Stomach (tissue), 9 donors: ENCODE results near the gene SPG7. TPM values are rescaled to one million over a fixed set of nuclear protein-coding genes. Genes with fewer than 3 reads are reported as not detected.

Source experiments
- DNase-seq, 2 donors: peaks; one replicate each; pipeline versions ENCODE4 v3.0.0 to v3.0.0-alpha.2; 2013 to 2019
- H3K27ac ChIP-seq, 5 donors: fragments of 200-600 bp in 4 of 5; sonication (generic) in 4 of 5; one replicate each; pipeline ENCODE4 v1.5.1; 2013 to 2019; ENCODE audit warnings: mild to moderate bottlenecking in 1 of 5, moderate library complexity in 1 of 5
- H3K27me3 ChIP-seq, 3 donors: fragments of 200-600 bp; sonication (generic); one replicate each; pipeline ENCODE4 v1.5.1; 2017 to 2019; ENCODE audit warnings: mixed run types in 1 of 3
- H3K36me3 ChIP-seq, 4 donors: fragments of 200-600 bp; sonication (generic); 1 replicate in 3 of 4; 2 replicates in 1 of 4; pipeline ENCODE4 v1.5.1; 2016 to 2019
- H3K4me1 ChIP-seq, 4 donors: fragments of 200-600 bp; sonication (generic); one replicate each; pipeline ENCODE4 v1.5.1; 2016 to 2019
- H3K4me3 ChIP-seq, 4 donors: fragments of 200-600 bp; sonication (generic) in 3 of 4; one replicate each; pipeline ENCODE4 v1.5.1; 2016 to 2019; ENCODE audit warnings: mild to moderate bottlenecking in 1 of 4
- H3K9me3 ChIP-seq, 4 donors: fragments of 200-600 bp; sonication (generic); one replicate each; pipeline ENCODE4 v1.5.1; 2016 to 2019
- CTCF ChIP-seq, 7 experiments: fragments of 450-650 bp in 4 of 7; fragments of 200-600 bp in 3 of 7; sonication (generic) in 3 of 7; IDR thresholded peaks; one replicate each; pipeline ENCODE4 v1.5.1; 2016 to 2019; ENCODE audit warnings: antibody characterized with exemption in 7 of 7, control low read depth in 2 of 7, mild to moderate bottlenecking in 1 of 7
- EP300 ChIP-seq: sonication (generic); formaldehyde crosslinking; IDR thresholded peaks from one replicate; pipeline ENCODE4 v1.6.1; 2017; ENCODE audit warnings: antibody characterized with exemption
- POLR2A ChIP-seq, 4 donors: fragments of 450-650 bp; IDR thresholded peaks; one replicate each; pipeline ENCODE4 v1.6.1; 2016; ENCODE audit warnings: antibody characterized with exemption in 4 of 4, control low read depth in 2 of 4, mild to moderate bottlenecking in 1 of 4, moderate library complexity in 1 of 4
- POLR2AphosphoS5 ChIP-seq, 3 donors: sonication (generic); formaldehyde crosslinking; IDR thresholded peaks; one replicate each; pipeline ENCODE4 v1.6.1; 2016; ENCODE audit warnings: antibody characterized with exemption in 3 of 3
- WGBS, 5 donors: extraction: QIAGEN DNeasy Blood & Tissue Kit in 3 of 5; methylation state at CpG; one replicate each; pipeline versions ENCODE4 v1.1.5 to v1.1.7; 2013 to 2018; 5-methylcytosine and 5-hydroxymethylcytosine counted together
- intact Hi-C: fragments of 100-400 bp; cut with DNase I; formaldehyde crosslinking; loops from one replicate; pipeline ENCODE4 v1.15.1; 2023; ENCODE audit warnings: low total_unique reads
- polyA plus RNA-seq, 3 donors: library from polyadenylated mRNA; stranded (reverse); fragments of 200-250 nt; gene quantifications; one replicate each; pipeline ENCODE4 v1.2.3, GENCODE V29; 2013
- total RNA-seq, 5 donors: library from RNA; depleted of rRNA; stranded (reverse); fragments of >200 nt; gene quantifications; one replicate each; pipeline versions ENCODE4 v1.1.0 to v1.2.3, GENCODE V29; 2014 to 2016
- donor health status: healthy with polysubstance abuse.
- donor health status: Bipolar disorder and iron deficiency.
- donor health status: healthy.

The SPG7 gene
- total and polyA plus RNA-seq, 8 donors, result 30.0 to 363 (median 157) TPM

- Histone ChIP-seq H3K4me1 (peaks cover 13 to 52% (median 28%) of the 10 kb centered on the region in 4 donors), H3K9me3 (no peaks in the 10 kb centered on the region), H3K36me3 (no peaks in the 10 kb centered on the region), H3K27me3 (peaks cover 0 to 4% (median 0%) of the 10 kb centered on the region in 3 donors), H3K27ac (peak overlapping the region in 3 of 5 donors; percentile 75 to 89 (median 83)), H3K4me3 (no peak overlapping the region)
- intact Hi-C loops, result no loop called here
- no peak for DNase-seq
- TF ChIP-seq EP300, result no peak
- no peak for TF ChIP-seq POLR2A (IDR thresholded peaks at IDR 0.05)
- no peak for TF ChIP-seq CTCF (IDR thresholded peaks at IDR 0.05)
- no peak for TF ChIP-seq POLR2AphosphoS5 (IDR thresholded peaks at IDR 0.05)
- 74 to 86% (median 85%) methylated on average over 14 to 36 of the region's 36 CpGs for WGBS, 5 donors
Measured at GRCh38 chr16:89583197-89583894, 75.1 kb downstream of the SPG7 start.

- no peaks in the 10 kb centered on the region for H3K36me3 ChIP-seq
- 82 to 95% (median 92%) methylated on average over 7 to 49 of the region's 49 CpGs for WGBS, 5 donors
- TF ChIP-seq POLR2AphosphoS5 (IDR thresholded peaks at IDR 0.05) (no peak), POLR2A (IDR thresholded peaks at IDR 0.05) (no peak), EP300 (no peak), CTCF (IDR thresholded peaks at IDR 0.05) (no peak)
- H3K4me1 ChIP-seq, result peaks cover 13 to 52% (median 28%) of the 10 kb centered on the region in 4 donors
- H3K4me3 ChIP-seq, result no peak overlapping the region
- intact Hi-C loops, result no loop called here
- DNase-seq, result no peak
- H3K27me3 ChIP-seq, result no peaks in the 10 kb centered on the region
- H3K27ac ChIP-seq, result peak overlapping the region in 1 of 5 donors; percentile 89
- H3K9me3 ChIP-seq, result no peaks in the 10 kb centered on the region
Measured at GRCh38 chr16:89583895-89584644, 75.9 kb downstream of the SPG7 start.

- Histone ChIP-seq H3K4me1 (peaks cover 13 to 52% (median 28%) of the 10 kb centered on the region in 4 donors), H3K9me3 (no peaks in the 10 kb centered on the region), H3K27me3 (no peaks in the 10 kb centered on the region), H3K36me3 (no peaks in the 10 kb centered on the region), H3K4me3 (no peak overlapping the region), H3K27ac (peak overlapping the region in 2 of 5 donors; percentile 21 to 53)
- no peak for TF ChIP-seq EP300
- no peak for TF ChIP-seq POLR2AphosphoS5 (IDR thresholded peaks at IDR 0.05)
- TF ChIP-seq POLR2A (IDR thresholded peaks at IDR 0.05), result no peak
- no peak for TF ChIP-seq CTCF (IDR thresholded peaks at IDR 0.05)
- 39 to 59% (median 48%) methylated on average over 18 to 25 of the region's 25 CpGs for WGBS, 5 donors
- DNase-seq, result peak in 1 of 2 donors; percentile 55
- intact Hi-C loops, result no loop called here
Measured at GRCh38 chr16:89584768-89585549, 76.8 kb downstream of the SPG7 start.

- no peaks in the 10 kb centered on the region for H3K27me3 ChIP-seq
- no peaks in the 10 kb centered on the region for H3K36me3 ChIP-seq
- H3K4me1 ChIP-seq, result peaks cover 13 to 51% (median 28%) of the 10 kb centered on the region in 4 donors
- no peak for TF ChIP-seq POLR2A (IDR thresholded peaks at IDR 0.05)
- no peak for TF ChIP-seq POLR2AphosphoS5 (IDR thresholded peaks at IDR 0.05)
- TF ChIP-seq EP300, result no peak
- no peak for TF ChIP-seq CTCF (IDR thresholded peaks at IDR 0.05)
- no peak overlapping the region for H3K27ac ChIP-seq
- no peak overlapping the region for H3K4me3 ChIP-seq
- H3K9me3 ChIP-seq, result no peaks in the 10 kb centered on the region
- DNase-seq, result no peak
- intact Hi-C loops, result no loop called here
- WGBS, 5 donors, result 84 to 100% (median 88%) methylated on average over 2 to 7 of the region's 7 CpGs
Measured at GRCh38 chr16:89586218-89586617, 78.0 kb downstream of the SPG7 start.
